Inferior parietal cortex (tissue), 1 donor: ENCODE results near the gene CCSER1.
"Not testable (repeated sequence)": the region's sequence is repeated elsewhere in the genome, so short reads cannot be mapped to it uniquely, and the experiment has no call there.

Experiments
- DNase-seq: peaks from one replicate; pipeline ENCODE4 v3.0.0-alpha.2; 2016; ENCODE audit errors: extremely low spot score

CCSER1 gene

GRCh38 chr4:91058345-91058744, 931.2 kb downstream of the CCSER1 start:
- DNase-seq, result no peak

- peak; percentile 13 for DNase-seq
Measured at GRCh38 chr4:91064157-91064853, 937.1 kb downstream of the CCSER1 start.

GRCh38 chr4:91065117-91065516, 937.9 kb downstream of the CCSER1 start:
- DNase-seq, result no peak

GRCh38 chr4:91070736-91071135, 943.5 kb downstream of the CCSER1 start:
- no peak for DNase-seq

GRCh38 chr4:91076147-91076546, 949.0 kb downstream of the CCSER1 start:
- DNase-seq, result no peak

GRCh38 chr4:91085961-91086360, 958.8 kb downstream of the CCSER1 start:
- DNase-seq, result no peak

GRCh38 chr4:91087743-91088142, 960.5 kb downstream of the CCSER1 start:
- DNase-seq, result no peak

- no peak for DNase-seq
Measured at GRCh38 chr4:91089178-91089577, 962.0 kb downstream of the CCSER1 start.

- DNase-seq, result no peak
Measured at GRCh38 chr4:91092398-91092980, 965.3 kb downstream of the CCSER1 start.

- not testable (repeated sequence) for DNase-seq
Measured at GRCh38 chr4:91094220-91094619, 967.0 kb downstream of the CCSER1 start.

GRCh38 chr4:91099666-91100065, 972.5 kb downstream of the CCSER1 start:
- no peak for DNase-seq

- DNase-seq, result no peak
Measured at GRCh38 chr4:91108751-91109150, 981.6 kb downstream of the CCSER1 start.

GRCh38 chr4:91111556-91111955, 984.4 kb downstream of the CCSER1 start:
- DNase-seq, result no peak

- DNase-seq, result peak; percentile 53
Measured at GRCh38 chr4:91113130-91113706, 986.0 kb downstream of the CCSER1 start.

GRCh38 chr4:91114386-91114785, 987.2 kb downstream of the CCSER1 start:
- no peak for DNase-seq

- DNase-seq, result no peak
Measured at GRCh38 chr4:91116861-91117260, 989.7 kb downstream of the CCSER1 start.

GRCh38 chr4:91118597-91118996, 991.4 kb downstream of the CCSER1 start:
- peak; percentile 21 for DNase-seq

GRCh38 chr4:91123742-91124141, 996.5 kb downstream of the CCSER1 start:
- DNase-seq, result no peak

GRCh38 chr4:91127192-91127591, 1000.0 kb downstream of the CCSER1 start:
- no peak for DNase-seq

GRCh38 chr4:91127831-91128230, 1000.6 kb downstream of the CCSER1 start:
- no peak for DNase-seq

- DNase-seq, result no peak
Measured at GRCh38 chr4:91128519-91128918, 1001.3 kb downstream of the CCSER1 start.

- DNase-seq, result no peak
Measured at GRCh38 chr4:91147067-91147466, 1019.9 kb downstream of the CCSER1 start.

GRCh38 chr4:91154041-91154440, 1026.8 kb downstream of the CCSER1 start:
- DNase-seq, result not testable (repeated sequence)
